Smooth muscle cell of bladder (primary cell): ENCODE measurements around the gene SH3TC2. TPM values are rescaled to one million over a fixed set of nuclear protein-coding genes. Genes with fewer than 3 reads are reported as not detected.

Experiments
- total RNA-seq: library from RNA; depleted of rRNA; stranded (reverse); fragments of >200 nt; gene quantifications from 2 replicates; pipeline ENCODE4 v1.2.3, GENCODE V29; 2014

SH3TC2 gene
- total RNA-seq = 0.65 and 1.00 TPM in 2 replicates

DNA sequence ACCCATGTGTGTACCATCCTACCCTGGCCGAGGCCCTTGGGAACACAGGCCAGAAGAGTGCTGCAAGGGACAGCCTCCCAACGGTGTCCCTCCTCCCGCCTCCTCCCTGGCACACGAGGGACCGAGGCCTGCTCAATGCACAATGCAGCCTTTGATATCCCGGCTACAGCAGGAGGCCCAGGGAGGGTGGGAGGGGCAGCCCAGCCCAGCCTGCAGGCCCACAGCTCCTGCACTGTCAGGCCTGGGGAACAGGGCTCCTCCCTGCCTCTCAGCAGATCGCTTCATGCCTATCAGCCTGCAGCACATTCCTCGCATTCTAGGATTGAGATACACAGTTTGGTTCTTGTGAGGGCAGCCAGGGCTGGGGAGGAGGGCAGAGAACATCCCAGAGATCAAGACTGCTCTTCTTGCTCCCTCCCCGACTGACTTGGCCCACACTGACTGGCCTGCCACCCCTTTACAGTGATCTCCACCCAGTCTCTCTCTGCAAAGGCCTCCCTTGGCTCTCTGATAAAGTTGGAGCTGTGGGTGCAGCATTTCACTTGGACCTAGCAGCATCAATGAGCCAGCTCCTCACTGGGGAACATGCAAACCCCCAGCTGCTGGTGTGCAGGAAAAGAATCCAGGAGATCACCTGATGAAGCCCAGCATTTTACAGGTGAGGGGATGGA is at the start of gene SH3TC2:
Gene SH3TC2 (minus strand): TSS at position 46 of the 671 bp plus-strand sequence. CDS start 40 bp downstream, at position 6.

Other genes starting within 250 kb of the SH3TC2 start
- under 0.01 and 0.09 TPM in 2 replicates for gene ADRB2, start 236.5 kb downstream of the SH3TC2 start, total RNA-seq
- gene ABLIM3, start 78.4 kb upstream of the SH3TC2 start, total RNA-seq = 7.7 and 9.2 TPM in 2 replicates
- gene AFAP1L1, start 208.8 kb upstream of the SH3TC2 start, total RNA-seq = 2.4 and 2.8 TPM in 2 replicates